ENCODE measurements around the gene TAS1R3. TPM values are rescaled to one million over a fixed set of nuclear protein-coding genes. Genes with fewer than 3 reads are reported as not detected.

The TAS1R3 gene
- polyA plus RNA-seq, 3 donors: 0.21 to 0.29 (median 0.24) TPM

- DNase-seq (ENCODE audit: low read depth in 3 of 3, low spot score in 2 of 3): no peak
These were observed 36.7 kb upstream of the TAS1R3 start for GRCh38 chr1:1294250-1294890.

- DNase-seq (ENCODE audit: low read depth in 3 of 3, low spot score in 2 of 3): no peak
These were observed 35.7 kb upstream of the TAS1R3 start for GRCh38 chr1:1295154-1295923.

GRCh38 chr1:1296070-1297061 lies 34.7 kb upstream of the TAS1R3 start:
- DNase-seq (ENCODE audit: low read depth in 3 of 3, low spot score in 2 of 3): no peak

- DNase-seq (ENCODE audit: low read depth in 3 of 3, low spot score in 2 of 3): no peak
These were observed 33.2 kb upstream of the TAS1R3 start for GRCh38 chr1:1297802-1298424.

GRCh38 chr1:1298861-1299685 lies 32.0 kb upstream of the TAS1R3 start:
- no peak for DNase-seq (ENCODE audit: low read depth in 3 of 3, low spot score in 2 of 3)

GRCh38 chr1:1299686-1300351 lies 31.3 kb upstream of the TAS1R3 start:
- DNase-seq (ENCODE audit: low read depth in 3 of 3, low spot score in 2 of 3): no peak

- no peak for DNase-seq (ENCODE audit: low read depth in 3 of 3, low spot score in 2 of 3)
These were observed 30.7 kb upstream of the TAS1R3 start for GRCh38 chr1:1300352-1300739.

GRCh38 chr1:1302006-1302430 lies 29.1 kb upstream of the TAS1R3 start:
- no peak for DNase-seq (ENCODE audit: low read depth in 3 of 3, low spot score in 2 of 3)

GRCh38 chr1:1302951-1303509 lies 28.1 kb upstream of the TAS1R3 start:
- no peak for DNase-seq (ENCODE audit: low read depth in 3 of 3, low spot score in 2 of 3)

GRCh38 chr1:1303736-1304135 lies 27.3 kb upstream of the TAS1R3 start:
- no peak for DNase-seq (ENCODE audit: low read depth in 3 of 3, low spot score in 2 of 3)

GRCh38 chr1:1304331-1305299 lies 26.5 kb upstream of the TAS1R3 start:
- DNase-seq (ENCODE audit: low read depth in 3 of 3, low spot score in 2 of 3): peak in 2 of 3 donors; percentile 39 to 52

- DNase-seq (ENCODE audit: low read depth in 3 of 3, low spot score in 2 of 3): no peak
These were observed 25.6 kb upstream of the TAS1R3 start for GRCh38 chr1:1305300-1306069.

- no peak for DNase-seq (ENCODE audit: low read depth in 3 of 3, low spot score in 2 of 3)
These were observed 24.9 kb upstream of the TAS1R3 start for GRCh38 chr1:1306070-1306660.

GRCh38 chr1:1306661-1307260 lies 24.3 kb upstream of the TAS1R3 start:
- DNase-seq (ENCODE audit: low read depth in 3 of 3, low spot score in 2 of 3): no peak

GRCh38 chr1:1307261-1307922 lies 23.7 kb upstream of the TAS1R3 start:
- no peak for DNase-seq (ENCODE audit: low read depth in 3 of 3, low spot score in 2 of 3)

Measured in right renal cortex interstitium (tissue), 3 donors.